Stimulated activated CD4-positive, alpha-beta T cell treated with anti-CD3 and anti-CD28 coated beads, Interleukin-12 subunit alpha, Interleukin-12 subunit beta, amount 100 ng/mL, for 24 hours (primary cell): ENCODE data around the gene ADAM22.

Experiments
- DNase-seq, 2 experiments: peaks; one replicate each; pipeline ENCODE4 v3.0.0-alpha.2; 2020; ENCODE audit warnings: low read depth in 2 of 2

Gene ADAM22

GRCh38 chr7:88217675-88218428 lies 283.8 kb downstream of the ADAM22 start:
- no peak for DNase-seq

DNA sequence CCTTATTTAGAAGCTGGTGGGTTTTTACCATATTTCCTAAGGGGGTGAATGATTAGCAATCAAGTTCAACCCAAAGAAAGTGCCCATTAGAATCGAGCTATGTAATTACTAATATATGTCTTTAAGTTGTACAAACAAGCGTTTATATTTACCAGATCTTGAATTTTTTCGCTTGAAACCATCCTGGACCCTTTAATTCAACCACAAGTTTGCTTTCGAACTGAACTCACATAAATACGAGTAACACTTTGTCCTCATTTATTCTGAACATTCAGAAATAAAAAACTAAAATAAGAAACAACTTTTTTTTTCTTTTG lies 284.3 kb downstream of the ADAM22 start:
- DNase-seq, result no peak

GRCh38 chr7:88218836-88219605 lies 285.0 kb downstream of the ADAM22 start:
- no peak for DNase-seq

DNA sequence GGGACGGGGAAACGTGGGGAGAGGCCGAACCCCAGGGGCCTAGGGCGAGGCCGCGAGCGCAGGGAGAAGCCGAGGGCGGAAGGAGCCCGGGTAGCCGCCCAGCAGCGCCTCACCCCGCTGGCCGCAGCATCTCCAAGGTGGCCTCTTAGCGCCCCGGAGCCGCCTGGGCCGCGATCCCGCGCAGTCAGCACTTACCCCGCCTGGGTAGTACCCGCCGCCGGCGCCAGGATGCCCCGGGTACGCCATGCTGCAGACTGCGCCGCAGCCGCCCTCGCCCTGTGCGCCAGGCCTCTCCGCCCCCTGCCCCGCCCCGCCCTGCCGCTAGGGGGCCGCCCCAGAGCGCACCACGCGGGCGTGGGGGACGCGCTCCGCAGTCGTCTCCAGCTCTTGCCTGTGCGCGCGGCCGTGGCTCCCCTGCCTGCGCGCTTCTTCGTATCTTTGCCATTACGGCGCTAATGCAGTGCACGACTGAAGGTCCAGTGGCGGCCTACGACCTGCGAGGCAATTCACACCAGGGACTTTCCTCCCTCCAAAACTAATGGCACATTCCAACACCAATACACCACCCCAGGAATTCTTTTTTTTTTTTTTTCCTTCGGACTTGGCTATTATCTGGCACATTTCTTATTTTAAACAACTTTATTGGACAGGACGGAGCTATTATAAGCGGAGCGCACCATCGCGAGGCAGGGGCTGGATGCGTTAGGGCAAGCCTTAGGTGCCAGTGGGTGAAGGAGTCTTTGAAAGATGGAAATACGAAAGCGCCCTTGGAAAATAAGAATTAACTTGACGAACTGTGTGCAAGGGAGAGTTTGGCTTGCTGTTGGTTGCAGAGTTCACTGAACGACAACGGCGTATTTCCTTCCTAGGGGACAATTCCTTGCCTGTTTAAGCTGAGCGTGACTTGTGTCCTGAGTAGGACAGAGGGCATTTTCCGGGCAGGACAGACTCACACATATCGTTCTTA lies 286.0 kb downstream of the ADAM22 start, which contains the start of gene SRI:
SRI (minus strand) TSS at position 258 of the 967 bp plus-strand sequence; CDS start at position 246, 12 bp downstream.
- DNase-seq, result peak; percentile 78 to 79

GRCh38 chr7:88223265-88223664 lies 289.2 kb downstream of the ADAM22 start:
- DNase-seq, result no peak

DNA sequence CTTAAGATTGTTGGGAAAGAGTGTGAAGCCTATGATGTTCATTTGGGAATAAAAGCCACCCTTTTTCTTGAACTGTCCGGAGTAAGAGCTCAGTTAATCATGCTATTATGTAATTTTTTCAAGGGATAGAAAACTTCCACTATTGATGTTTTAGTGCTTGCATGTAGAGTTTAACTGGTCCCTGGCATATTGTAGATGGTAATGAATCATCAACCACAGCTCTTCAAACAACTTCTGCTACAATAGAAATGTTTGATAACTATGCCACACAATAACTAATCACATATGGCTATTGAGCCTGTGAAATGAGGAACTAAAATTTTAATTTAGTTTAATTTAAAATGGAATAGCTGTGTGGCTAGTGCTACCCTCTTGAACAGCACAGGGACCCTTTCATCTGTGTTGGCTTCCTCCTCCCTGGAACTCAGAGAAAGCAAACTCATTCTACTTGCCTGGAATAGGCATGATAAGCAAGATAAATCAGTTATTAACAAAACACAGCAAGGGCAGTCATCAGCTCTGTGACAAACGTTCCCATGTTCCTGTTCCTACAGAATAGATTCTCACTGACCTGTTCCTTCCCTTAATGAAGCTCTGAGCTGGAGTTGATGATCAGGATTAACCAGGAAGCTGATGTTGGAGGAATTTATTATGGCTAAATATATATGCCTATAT lies 290.7 kb downstream of the ADAM22 start:
- no peak for DNase-seq

DNA sequence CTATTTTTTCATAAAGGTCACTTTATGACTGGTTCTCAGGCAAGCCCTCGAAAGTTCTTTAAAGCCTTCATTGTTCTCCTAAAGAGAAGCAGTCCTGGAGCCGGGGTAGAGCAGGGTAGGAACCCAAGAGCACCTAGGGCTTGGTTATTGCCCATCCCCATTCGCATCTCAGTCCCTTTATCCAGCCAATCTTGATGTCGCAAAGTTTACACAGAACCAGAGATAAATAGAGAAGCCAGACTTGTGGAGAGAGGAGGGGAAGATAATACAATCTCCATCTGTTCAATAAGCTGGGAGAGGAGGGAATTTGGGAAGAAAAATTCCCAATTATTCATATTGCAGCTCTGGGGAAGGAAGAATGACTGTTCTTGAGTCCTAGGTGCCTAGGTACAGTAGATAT lies 292.1 kb downstream of the ADAM22 start:
- DNase-seq, result no peak

DNA sequence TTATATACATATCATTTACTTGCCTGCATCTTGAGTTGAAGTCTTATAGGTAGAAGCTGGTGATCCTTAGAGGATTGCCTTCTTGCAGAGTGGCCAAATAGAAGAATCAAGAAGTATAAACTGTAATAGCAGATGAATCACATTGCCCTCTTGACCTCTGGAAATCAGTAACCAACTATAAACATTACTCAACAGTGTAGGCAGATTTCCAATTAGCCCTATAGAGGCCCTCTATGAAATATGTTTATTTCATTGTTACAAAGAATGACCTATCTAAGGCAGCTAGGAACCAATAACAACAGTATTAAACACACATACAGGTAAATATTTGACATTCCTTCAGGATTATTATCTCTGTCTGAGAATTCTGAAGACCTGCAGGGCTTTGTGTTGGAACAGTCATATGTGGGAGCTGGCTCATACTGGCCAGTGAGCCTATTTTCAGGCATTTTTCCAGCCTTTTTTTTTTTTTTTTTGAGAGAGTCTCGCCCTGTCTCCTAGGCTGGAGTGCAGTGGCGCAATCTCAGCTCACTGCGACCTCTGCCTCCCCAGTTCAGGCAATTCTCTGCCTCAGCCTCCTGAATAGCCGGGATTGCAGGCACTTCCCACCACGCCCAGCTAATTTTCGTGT lies 292.9 kb downstream of the ADAM22 start:
- no peak for DNase-seq

DNA sequence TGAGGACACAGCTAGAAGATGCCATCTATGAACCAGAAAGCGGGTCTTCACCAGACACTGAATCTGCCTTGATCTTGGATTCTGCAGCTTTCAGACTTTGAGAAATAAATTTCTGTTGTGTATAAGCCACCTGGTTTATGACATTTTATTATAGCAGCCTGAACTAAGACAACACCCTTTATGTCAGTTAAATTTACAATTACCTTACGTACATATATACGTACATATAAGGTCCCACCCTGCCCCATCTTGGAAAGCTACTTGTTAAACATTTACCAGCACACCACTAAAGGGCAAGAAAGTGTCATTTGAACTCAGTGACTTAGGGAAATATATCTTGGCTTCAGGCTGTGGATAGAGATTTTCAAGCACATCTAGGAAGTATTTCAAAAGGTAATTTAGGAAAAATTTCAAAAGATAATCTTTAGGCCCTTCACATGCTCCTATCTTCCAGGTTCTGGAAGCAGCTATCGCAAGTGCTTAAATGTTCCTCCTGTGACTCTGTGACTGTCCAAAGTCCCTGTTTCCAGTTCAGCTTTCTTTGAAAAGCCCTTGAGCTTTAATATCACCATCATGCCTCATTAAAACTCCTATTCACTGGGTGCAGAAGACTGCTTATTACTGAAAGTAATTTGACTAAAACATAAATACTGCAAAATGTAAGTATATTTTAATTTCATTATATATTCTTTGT lies 295.4 kb downstream of the ADAM22 start:
- no peak for DNase-seq

- no peak for DNase-seq
These were observed 296.6 kb downstream of the ADAM22 start for GRCh38 chr7:88230646-88231045.

GRCh38 chr7:88233828-88234227 lies 299.8 kb downstream of the ADAM22 start:
- DNase-seq, result no peak

DNA sequence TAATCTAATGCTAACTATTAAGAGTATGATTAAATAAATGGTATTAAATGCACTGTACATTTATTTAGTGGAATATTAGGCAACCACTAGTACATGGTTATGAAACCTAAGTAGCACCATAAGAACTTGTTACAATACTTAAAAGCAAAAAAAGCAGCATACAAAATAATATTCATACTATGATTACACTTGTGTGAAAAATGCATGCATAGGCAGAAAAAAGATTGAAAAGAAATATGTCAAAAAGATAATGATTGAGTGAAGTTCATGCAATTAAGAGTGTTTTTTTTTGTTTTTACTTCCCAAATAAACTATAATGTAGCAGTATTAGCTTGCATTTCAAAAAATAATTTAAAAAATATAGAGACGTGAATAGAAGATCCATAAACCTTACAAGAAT lies 305.8 kb downstream of the ADAM22 start:
- DNase-seq, result no peak

DNA sequence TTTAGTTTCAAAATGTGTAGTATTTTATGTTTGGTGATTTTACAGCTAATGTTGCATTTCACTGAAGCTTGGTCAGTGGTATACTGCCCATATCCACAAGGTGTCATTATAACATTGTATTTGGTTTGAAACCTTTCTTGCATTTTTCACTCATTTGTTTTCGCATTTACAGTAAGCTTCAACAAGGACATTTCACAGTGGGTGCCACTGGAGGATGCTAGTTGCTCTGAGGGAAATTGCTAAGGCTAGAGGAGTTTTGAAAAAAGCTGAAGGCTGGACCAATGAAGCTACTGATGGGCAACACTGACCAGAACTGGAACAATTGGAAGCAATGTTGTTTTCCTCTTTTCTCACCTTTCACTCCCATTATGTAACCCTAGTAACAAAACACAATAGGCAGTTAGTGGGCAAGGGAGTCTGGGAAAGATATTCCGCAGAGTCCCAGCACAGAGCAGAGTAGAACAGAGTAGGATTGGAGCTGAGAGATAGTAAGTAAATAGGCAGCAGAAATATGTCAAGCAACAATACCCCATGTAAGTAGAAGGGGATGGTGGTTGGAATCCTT lies 309.4 kb downstream of the ADAM22 start:
- no peak for DNase-seq

GRCh38 chr7:88244258-88244657 lies 310.2 kb downstream of the ADAM22 start:
- DNase-seq, result no peak
